ENCODE results near the gene MBNL2.

- TF ChIP-seq POLR2A (IDR thresholded peaks at IDR 0.05) (no peak), EP300 (IDR thresholded peaks at IDR 0.05) (no peak)
- TF ChIP-seq, protein P1, sequence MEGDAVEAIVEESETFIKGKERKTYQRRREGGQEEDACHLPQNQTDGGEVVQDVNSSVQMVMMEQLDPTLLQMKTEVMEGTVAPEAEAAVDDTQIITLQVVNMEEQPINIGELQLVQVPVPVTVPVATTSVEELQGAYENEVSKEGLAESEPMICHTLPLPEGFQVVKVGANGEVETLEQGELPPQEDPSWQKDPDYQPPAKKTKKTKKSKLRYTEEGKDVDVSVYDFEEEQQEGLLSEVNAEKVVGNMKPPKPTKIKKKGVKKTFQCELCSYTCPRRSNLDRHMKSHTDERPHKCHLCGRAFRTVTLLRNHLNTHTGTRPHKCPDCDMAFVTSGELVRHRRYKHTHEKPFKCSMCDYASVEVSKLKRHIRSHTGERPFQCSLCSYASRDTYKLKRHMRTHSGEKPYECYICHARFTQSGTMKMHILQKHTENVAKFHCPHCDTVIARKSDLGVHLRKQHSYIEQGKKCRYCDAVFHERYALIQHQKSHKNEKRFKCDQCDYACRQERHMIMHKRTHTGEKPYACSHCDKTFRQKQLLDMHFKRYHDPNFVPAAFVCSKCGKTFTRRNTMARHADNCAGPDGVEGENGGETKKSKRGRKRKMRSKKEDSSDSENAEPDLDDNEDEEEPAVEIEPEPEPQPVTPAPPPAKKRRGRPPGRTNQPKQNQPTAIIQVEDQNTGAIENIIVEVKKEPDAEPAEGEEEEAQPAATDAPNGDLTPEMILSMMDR (IDR thresholded peaks at IDR 0.05) = no peak
Observed at GRCh38 chr13:97332742-97333141, 110.6 kb downstream of the MBNL2 start.
